ENCODE results near the gene ZFAND2A.

DNA sequence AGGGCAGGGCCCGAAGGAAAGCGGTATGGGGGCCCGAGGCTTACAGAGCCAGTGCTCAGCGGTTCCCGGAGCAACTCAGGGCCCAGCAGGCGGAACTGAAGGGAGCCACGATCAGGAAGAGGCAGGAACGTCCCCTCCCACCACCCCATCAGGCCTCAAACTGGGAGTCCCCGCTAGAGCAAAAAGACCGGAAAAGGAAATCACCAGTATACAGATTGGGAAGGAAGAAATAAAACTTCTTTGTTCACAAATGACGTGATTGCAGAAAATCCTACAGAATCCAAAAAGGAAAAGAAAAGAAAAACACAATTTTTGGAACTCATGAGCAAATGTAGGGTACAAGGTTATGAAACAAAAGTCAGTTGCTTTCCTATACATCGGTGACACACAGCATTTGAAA, 21.6 kb upstream of the ZFAND2A start:
- TF ChIP-seq, protein P1, sequence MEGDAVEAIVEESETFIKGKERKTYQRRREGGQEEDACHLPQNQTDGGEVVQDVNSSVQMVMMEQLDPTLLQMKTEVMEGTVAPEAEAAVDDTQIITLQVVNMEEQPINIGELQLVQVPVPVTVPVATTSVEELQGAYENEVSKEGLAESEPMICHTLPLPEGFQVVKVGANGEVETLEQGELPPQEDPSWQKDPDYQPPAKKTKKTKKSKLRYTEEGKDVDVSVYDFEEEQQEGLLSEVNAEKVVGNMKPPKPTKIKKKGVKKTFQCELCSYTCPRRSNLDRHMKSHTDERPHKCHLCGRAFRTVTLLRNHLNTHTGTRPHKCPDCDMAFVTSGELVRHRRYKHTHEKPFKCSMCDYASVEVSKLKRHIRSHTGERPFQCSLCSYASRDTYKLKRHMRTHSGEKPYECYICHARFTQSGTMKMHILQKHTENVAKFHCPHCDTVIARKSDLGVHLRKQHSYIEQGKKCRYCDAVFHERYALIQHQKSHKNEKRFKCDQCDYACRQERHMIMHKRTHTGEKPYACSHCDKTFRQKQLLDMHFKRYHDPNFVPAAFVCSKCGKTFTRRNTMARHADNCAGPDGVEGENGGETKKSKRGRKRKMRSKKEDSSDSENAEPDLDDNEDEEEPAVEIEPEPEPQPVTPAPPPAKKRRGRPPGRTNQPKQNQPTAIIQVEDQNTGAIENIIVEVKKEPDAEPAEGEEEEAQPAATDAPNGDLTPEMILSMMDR (IDR thresholded peaks at IDR 0.05): no peak
- TF ChIP-seq POLR2A (IDR thresholded peaks at IDR 0.05) (no peak), POLR2AphosphoS5 (IDR thresholded peaks at IDR 0.05) (no peak), EP300 (IDR thresholded peaks at IDR 0.05) (no peak)

Measured in sigmoid colon (tissue), 4 donors.